Measurements from ENCODE around the gene AQP6.

- TF ChIP-seq CTCF (IDR thresholded peaks at IDR 0.05) (no peak), ZFX (IDR thresholded peaks at IDR 0.05; ENCODE audit: borderline replicate concordance) (no peak)
Observed at GRCh38 chr12:49990273-49990672, 17.5 kb downstream of the AQP6 start.
